Activated B cell treated with CpG ODN at 0.5 μM for 24 hours (primary cell): Measurements from ENCODE around the gene LDLRAD4. TPM values are rescaled to one million over a fixed set of nuclear protein-coding genes. Genes with fewer than 3 reads are reported as not detected.
"Not testable (repeated sequence)": the region's sequence is repeated elsewhere in the genome, so short reads cannot be mapped to it uniquely, and the experiment has no call there.

Source experiments
- ATAC-seq: fragments of 200-7000 bp; cut with Tn5 transposase; one replicate; pipeline ENCODE4 v1.10.0; 2021; ENCODE audit warnings: low read depth, mild to moderate bottlenecking, moderate library complexity
- CTCF ChIA-PET: fragments of 350-600 bp; sonication (Branson Sonifier 250); formaldehyde crosslinking; loops from one replicate; lab custom pipeline; 2021; ENCODE audit warnings: antibody characterized with exemption; lab: Charles Lee
- POLR2A ChIA-PET: fragments of 350-600 bp; sonication (Branson Sonifier 250); formaldehyde crosslinking; loops from one replicate; lab custom pipeline; 2021; ENCODE audit warnings: antibody characterized with exemption; lab: Charles Lee
- DNase-seq: peaks from one replicate; pipeline ENCODE4 v3.0.0; 2022
- H3K27ac Mint-ChIP-seq: one replicate; pipeline ENCODE4 v1.8.0; 2020; ENCODE audit warnings: mixed read lengths
- H3K27me3 Mint-ChIP-seq: one replicate; pipeline ENCODE4 v1.8.0; 2021; ENCODE audit warnings: mixed read lengths
- H3K36me3 Mint-ChIP-seq: one replicate; pipeline ENCODE4 v1.8.0; 2021; ENCODE audit warnings: low read depth, mixed read lengths
- H3K4me1 Mint-ChIP-seq: one replicate; pipeline ENCODE4 v1.8.0; 2021; ENCODE audit warnings: mixed read lengths
- H3K4me3 Mint-ChIP-seq: one replicate; pipeline ENCODE4 v1.8.0; 2020; ENCODE audit warnings: mild to moderate bottlenecking, mixed read lengths
- H3K9me3 Mint-ChIP-seq: one replicate; pipeline ENCODE4 v1.8.0; 2020; ENCODE audit warnings: mixed read lengths
- intact Hi-C: fragments of 100-400 bp; cut with micrococcal nuclease; formaldehyde crosslinking; loops from one replicate; pipeline ENCODE4 v1.15.1; 2024
- total RNA-seq: library from RNA; stranded (reverse); gene quantifications from 2 replicates; pipeline ENCODE4 v1.2.3, GENCODE V29; 2022
- TF ChIP-seq, protein P1 (sequence below): fragments of 200-600 bp; IDR thresholded peaks from one replicate; pipeline ENCODE4 v1.8.0; 2022; ENCODE audit warnings: antibody characterized with exemption, mild to moderate bottlenecking

The LDLRAD4 gene
- total RNA-seq, 1 donor from 2014 or later = 66.9 TPM

DNA sequence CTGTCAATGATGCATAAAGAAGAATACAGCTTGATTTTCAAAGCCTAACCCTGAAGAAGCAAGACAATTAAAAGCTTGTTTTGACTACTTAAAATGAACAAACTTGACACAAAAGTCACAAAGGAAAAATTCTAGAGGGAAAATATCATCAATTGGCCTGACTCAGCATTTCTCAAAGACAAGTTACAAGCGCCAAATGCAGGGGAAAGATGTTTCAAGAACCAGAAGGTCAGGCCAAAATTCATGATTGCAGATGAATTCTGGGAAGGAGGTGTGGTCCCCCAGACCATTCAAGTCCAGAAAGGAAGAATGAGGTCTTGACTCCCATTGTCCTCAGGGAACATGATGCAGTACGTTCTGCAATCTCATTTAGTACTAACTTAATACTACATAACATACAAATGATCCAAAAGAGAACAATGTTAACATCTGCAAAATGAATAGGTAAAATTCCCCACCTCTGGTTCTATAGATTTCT is 443.3 kb downstream of the LDLRAD4 start:
- TF ChIP-seq, protein P1, sequence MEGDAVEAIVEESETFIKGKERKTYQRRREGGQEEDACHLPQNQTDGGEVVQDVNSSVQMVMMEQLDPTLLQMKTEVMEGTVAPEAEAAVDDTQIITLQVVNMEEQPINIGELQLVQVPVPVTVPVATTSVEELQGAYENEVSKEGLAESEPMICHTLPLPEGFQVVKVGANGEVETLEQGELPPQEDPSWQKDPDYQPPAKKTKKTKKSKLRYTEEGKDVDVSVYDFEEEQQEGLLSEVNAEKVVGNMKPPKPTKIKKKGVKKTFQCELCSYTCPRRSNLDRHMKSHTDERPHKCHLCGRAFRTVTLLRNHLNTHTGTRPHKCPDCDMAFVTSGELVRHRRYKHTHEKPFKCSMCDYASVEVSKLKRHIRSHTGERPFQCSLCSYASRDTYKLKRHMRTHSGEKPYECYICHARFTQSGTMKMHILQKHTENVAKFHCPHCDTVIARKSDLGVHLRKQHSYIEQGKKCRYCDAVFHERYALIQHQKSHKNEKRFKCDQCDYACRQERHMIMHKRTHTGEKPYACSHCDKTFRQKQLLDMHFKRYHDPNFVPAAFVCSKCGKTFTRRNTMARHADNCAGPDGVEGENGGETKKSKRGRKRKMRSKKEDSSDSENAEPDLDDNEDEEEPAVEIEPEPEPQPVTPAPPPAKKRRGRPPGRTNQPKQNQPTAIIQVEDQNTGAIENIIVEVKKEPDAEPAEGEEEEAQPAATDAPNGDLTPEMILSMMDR = no peak
- ATAC-seq = no peak
- Mint-ChIP-seq H3K27ac (no peak overlapping the region), H3K4me3 (no peak overlapping the region), H3K27me3 (no peaks in the 10 kb centered on the region), H3K36me3 (peaks cover 40% of the 10 kb centered on the region), H3K4me1 (no peaks in the 10 kb centered on the region), H3K9me3 (no peaks in the 10 kb centered on the region)
- DNase-seq = no peak
- ChIA-PET POLR2A (no interaction called here), CTCF (no interaction called here)
- intact Hi-C loops = no loop called here

DNA sequence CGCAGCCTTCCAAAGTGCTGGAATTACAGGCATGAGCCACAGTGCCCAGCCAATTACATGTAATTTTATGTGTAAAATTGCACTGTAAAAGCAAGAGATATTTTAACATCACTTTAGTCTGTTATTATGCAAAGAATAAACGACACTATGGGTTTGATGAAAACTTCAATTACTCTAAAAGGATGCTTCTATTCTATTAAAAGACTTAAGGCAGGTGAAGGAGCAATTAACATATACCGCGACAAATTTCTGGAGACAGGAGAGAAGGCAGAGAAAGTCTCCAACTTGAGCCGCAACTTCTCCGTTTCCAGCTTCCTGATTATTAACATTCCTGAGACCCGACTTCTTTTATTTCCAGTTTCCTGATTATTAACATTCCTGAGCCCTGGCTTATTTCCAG is 454.1 kb downstream of the LDLRAD4 start:
- TF ChIP-seq, protein P1 = no peak
- DNase-seq (no peak), ATAC-seq (no peak)
- H3K4me3 Mint-ChIP-seq = no peak overlapping the region
- H3K4me1 Mint-ChIP-seq = peaks cover 2% of the 10 kb centered on the region
- no peaks in the 10 kb centered on the region for H3K27me3 Mint-ChIP-seq
- peaks cover 20% of the 10 kb centered on the region for H3K36me3 Mint-ChIP-seq
- no peak overlapping the region for H3K27ac Mint-ChIP-seq
- intact Hi-C loops = loop anchor here (1.0 kb wide), 1 partner anchor 114 kb away; no protein-coding TSS in a partner anchor
- ChIA-PET POLR2A (no interaction called here), CTCF (no interaction called here)
- no peaks in the 10 kb centered on the region for H3K9me3 Mint-ChIP-seq

DNA sequence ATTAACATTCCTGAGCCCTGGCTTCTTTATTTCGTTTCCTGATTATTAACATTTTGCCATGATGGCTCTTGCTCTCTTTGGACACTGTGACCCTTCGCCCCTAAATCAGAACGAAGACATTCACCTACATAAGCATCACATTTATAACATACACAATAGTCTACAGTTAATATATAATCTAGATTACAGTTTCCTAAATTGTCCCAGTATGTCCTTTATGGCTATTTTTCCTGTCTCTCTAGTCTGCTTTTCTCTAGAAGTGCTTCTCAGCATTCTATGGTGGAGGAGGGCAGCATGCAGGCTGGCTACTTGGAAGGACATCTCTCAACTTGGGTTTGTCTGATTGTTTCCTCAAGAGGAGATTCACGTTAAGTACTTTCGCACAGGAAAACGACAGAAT is 457.9 kb downstream of the LDLRAD4 start:
- DNase-seq (no peak), ATAC-seq (no peak)
- H3K27me3 Mint-ChIP-seq = no peaks in the 10 kb centered on the region
- H3K36me3 Mint-ChIP-seq = peaks cover 16% of the 10 kb centered on the region
- no peaks in the 10 kb centered on the region for H3K9me3 Mint-ChIP-seq
- ChIA-PET CTCF (no interaction called here), POLR2A (no interaction called here)
- intact Hi-C loops = no loop called here
- TF ChIP-seq, protein P1 = no peak
- H3K4me1 Mint-ChIP-seq = peaks cover 16% of the 10 kb centered on the region
- H3K4me3 Mint-ChIP-seq = no peak overlapping the region
- peak overlapping the region; percentile 41 for H3K27ac Mint-ChIP-seq

DNA sequence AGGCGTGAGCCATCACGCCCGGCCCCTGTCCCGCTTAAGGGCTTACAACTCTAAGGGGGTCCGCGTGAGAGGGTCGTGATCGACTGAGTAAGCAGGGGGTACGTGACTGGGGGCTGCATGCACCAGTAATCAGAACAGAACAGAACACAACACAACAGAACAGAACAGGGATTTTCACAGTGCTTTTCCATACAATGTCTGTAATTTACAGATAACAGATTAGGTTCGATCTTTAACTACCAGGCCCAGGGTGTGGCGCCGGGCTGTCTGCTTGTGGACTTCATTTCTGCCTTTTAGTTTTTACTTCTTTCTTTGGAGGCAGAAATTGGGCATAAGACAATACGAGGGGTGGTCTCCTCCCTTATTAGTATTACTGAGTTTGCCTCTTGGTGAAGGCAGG is 458.8 kb downstream of the LDLRAD4 start:
- Mint-ChIP-seq H3K4me1 (peaks cover 16% of the 10 kb centered on the region), H3K36me3 (peaks cover 19% of the 10 kb centered on the region)
- H3K27ac Mint-ChIP-seq, H3K4me3 Mint-ChIP-seq, POLR2A ChIA-PET, H3K9me3 Mint-ChIP-seq, H3K27me3 Mint-ChIP-seq, DNase-seq, CTCF ChIA-PET, intact Hi-C loops, ATAC-seq: not testable (repeated sequence)

DNA sequence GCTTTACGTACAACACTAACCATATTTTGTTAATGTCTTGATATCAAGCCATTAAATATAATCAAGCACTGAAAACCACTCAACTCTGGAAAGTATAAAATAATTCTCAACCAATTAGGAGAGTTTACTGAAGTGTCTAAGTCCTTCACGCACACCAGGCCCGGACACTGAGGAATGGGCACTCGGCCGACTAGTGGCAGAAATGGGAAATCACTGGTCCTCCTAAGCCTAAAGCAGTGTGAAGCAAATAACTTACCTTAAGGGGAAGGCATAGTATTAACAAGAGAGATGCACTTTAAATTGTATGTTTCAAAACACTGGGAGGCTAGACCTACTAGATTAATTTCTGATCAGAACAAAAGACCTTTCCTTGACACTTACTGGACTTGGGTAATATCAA is 462.1 kb downstream of the LDLRAD4 start:
- ATAC-seq = no peak
- TF ChIP-seq, protein P1 = no peak
- ChIA-PET CTCF (no interaction called here), POLR2A (no interaction called here)
- H3K36me3 Mint-ChIP-seq = peaks cover 19% of the 10 kb centered on the region
- DNase-seq = no peak
- no peaks in the 10 kb centered on the region for H3K9me3 Mint-ChIP-seq
- H3K4me3 Mint-ChIP-seq = no peak overlapping the region
- H3K27ac Mint-ChIP-seq = no peak overlapping the region
- no peaks in the 10 kb centered on the region for H3K27me3 Mint-ChIP-seq
- intact Hi-C loops = no loop called here
- H3K4me1 Mint-ChIP-seq = peaks cover 18% of the 10 kb centered on the region

DNA sequence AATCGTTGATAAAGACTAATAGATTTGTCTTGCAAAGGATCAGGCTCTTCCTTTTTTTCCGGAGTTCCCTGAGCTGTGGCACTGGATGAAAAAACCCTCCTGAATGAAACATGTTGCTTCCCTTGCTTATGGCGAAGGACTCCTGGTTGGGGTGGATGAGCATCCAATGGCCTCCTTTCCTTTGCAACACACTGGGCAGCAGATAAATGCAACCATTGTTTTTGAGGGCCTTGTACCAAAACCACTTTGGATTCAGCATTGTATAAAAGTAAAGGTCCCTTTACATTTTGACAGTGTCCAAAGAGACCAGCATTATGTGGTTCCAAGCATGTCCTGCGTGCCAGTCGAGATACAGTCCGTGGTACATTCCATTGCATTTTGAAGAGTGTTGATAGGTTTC is 463.1 kb downstream of the LDLRAD4 start:
- Mint-ChIP-seq H3K9me3 (no peaks in the 10 kb centered on the region), H3K27ac (no peak overlapping the region), H3K4me3 (no peak overlapping the region), H3K27me3 (no peaks in the 10 kb centered on the region), H3K4me1 (peaks cover 16% of the 10 kb centered on the region), H3K36me3 (peaks cover 19% of the 10 kb centered on the region)
- POLR2A ChIA-PET = no interaction called here
- intact Hi-C loops = no loop called here
- DNase-seq (no peak), ATAC-seq (no peak)
- CTCF ChIA-PET = no interaction called here
- TF ChIP-seq, protein P1 = no peak
